Neural cell (in vitro differentiated cells): ENCODE data around the gene MT1HL1.

ENCODE experiments used
- CTCF ChIP-seq: fragments of 450-650 bp; IDR thresholded peaks from 2 replicates; pipeline ENCODE4 v1.5.1; 2014; ENCODE audit warnings: antibody characterized with exemption, mild to moderate bottlenecking, moderate library complexity; ENCODE audit not compliant: poor library complexity, severe bottlenecking
- EZH2 ChIP-seq: fragments of 200-600, 300-800 bp; shearing (Covaris generic), sonication (generic); IDR thresholded peaks from 2 replicates; pipeline ENCODE4 v1.6.1; 2014; ENCODE audit warnings: antibody characterized with exemption, low read length, borderline replicate concordance, mild to moderate bottlenecking; ENCODE audit not compliant: insufficient read depth, poor library complexity, severe bottlenecking
- POLR2AphosphoS5 ChIP-seq: IDR thresholded peaks from 2 replicates; pipeline ENCODE4 v1.6.1; 2012

DNA sequence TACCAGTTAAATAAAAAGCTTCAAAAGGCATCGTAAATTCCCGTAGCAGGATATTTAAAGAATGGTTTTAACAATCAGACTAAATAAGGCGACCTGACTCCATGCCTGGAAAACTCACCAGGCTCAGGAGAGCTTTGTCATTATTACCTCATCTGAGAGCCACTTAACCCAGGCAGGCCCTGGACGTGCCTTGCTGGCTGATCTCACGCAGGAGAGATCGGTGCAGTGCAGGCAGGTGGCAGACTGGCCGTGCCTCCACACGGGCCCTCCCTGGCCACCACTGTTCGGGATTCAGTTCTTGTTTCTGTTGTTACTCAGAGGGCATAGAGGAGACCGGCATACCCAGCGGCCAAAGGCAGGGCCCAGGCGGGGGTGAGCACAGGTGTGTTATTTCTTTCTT is 6.4 kb downstream of the MT1HL1 start:
- TF ChIP-seq CTCF (no peak), EZH2 (no peak), POLR2AphosphoS5 (no peak)
